GM19193 (cell line): ENCODE results near the gene REV1.

Experiments
- POLR2A ChIP-seq: IDR thresholded peaks from 4 replicates; pipeline ENCODE4 v1.6.1; 2011; ENCODE audit not compliant: insufficient read depth, insufficient read length; ENCODE audit errors: extremely low read depth

The REV1 gene

GRCh38 chr2:99356853-99357252, 133.0 kb downstream of the REV1 start:
- TF ChIP-seq POLR2A, result no peak

GRCh38 chr2:99354070-99354469, 135.7 kb downstream of the REV1 start:
- TF ChIP-seq POLR2A, result no peak
